ENCODE measurements around the gene EEFSEC.

The EEFSEC gene

GRCh38 chr3:128364291-128364690 is 211.0 kb downstream of the EEFSEC start:
- no peaks in the 10 kb centered on the region for H3K9me3 Mint-ChIP-seq
- peaks cover 9% of the 10 kb centered on the region for H3K36me3 Mint-ChIP-seq (ENCODE audit: low read depth)
- peaks cover 10% of the 10 kb centered on the region for H3K4me1 Mint-ChIP-seq
- TF ChIP-seq CTCF (IDR thresholded peaks at IDR 0.05; ENCODE audit: unreplicated experiment in 3 of 3) = no peak
- no peak overlapping the region for H3K27ac Mint-ChIP-seq
- peaks cover 3% of the 10 kb centered on the region for H3K27me3 Mint-ChIP-seq (ENCODE audit: low read depth)
- H3K4me3 Mint-ChIP-seq = no peak overlapping the region

GRCh38 chr3:128364808-128365360 is 211.6 kb downstream of the EEFSEC start:
- Mint-ChIP-seq H3K4me1 (peaks cover 14% of the 10 kb centered on the region), H3K36me3 (ENCODE audit: low read depth) (peaks cover 12% of the 10 kb centered on the region), H3K27me3 (ENCODE audit: low read depth) (peaks cover 3% of the 10 kb centered on the region), H3K9me3 (no peaks in the 10 kb centered on the region), H3K4me3 (no peak overlapping the region), H3K27ac (no peak overlapping the region)
- TF ChIP-seq CTCF (IDR thresholded peaks at IDR 0.05; ENCODE audit: unreplicated experiment in 3 of 3) = no peak

GRCh38 chr3:128366136-128366535 is 212.9 kb downstream of the EEFSEC start:
- peaks cover 3% of the 10 kb centered on the region for H3K27me3 Mint-ChIP-seq (ENCODE audit: low read depth)
- H3K4me3 Mint-ChIP-seq = no peak overlapping the region
- peaks cover 11% of the 10 kb centered on the region for H3K4me1 Mint-ChIP-seq
- H3K36me3 Mint-ChIP-seq (ENCODE audit: low read depth) = peaks cover 14% of the 10 kb centered on the region
- H3K9me3 Mint-ChIP-seq = no peaks in the 10 kb centered on the region
- no peak overlapping the region for H3K27ac Mint-ChIP-seq
- TF ChIP-seq CTCF (IDR thresholded peaks at IDR 0.05; ENCODE audit: unreplicated experiment in 3 of 3) = no peak

- peaks cover 3% of the 10 kb centered on the region for H3K27me3 Mint-ChIP-seq (ENCODE audit: low read depth)
- peaks cover 14% of the 10 kb centered on the region for H3K36me3 Mint-ChIP-seq (ENCODE audit: low read depth)
- no peak for TF ChIP-seq CTCF (IDR thresholded peaks at IDR 0.05; ENCODE audit: unreplicated experiment in 3 of 3)
- H3K4me3 Mint-ChIP-seq = no peak overlapping the region
- peaks cover 11% of the 10 kb centered on the region for H3K4me1 Mint-ChIP-seq
- H3K9me3 Mint-ChIP-seq = no peaks in the 10 kb centered on the region
- peak overlapping the region in 1 of 3 experiments; percentile 48 for H3K27ac Mint-ChIP-seq
Observed at GRCh38 chr3:128366652-128367051, 213.4 kb downstream of the EEFSEC start.

GRCh38 chr3:128367221-128367620 is 213.9 kb downstream of the EEFSEC start:
- Mint-ChIP-seq H3K36me3 (ENCODE audit: low read depth) (peaks cover 14% of the 10 kb centered on the region), H3K9me3 (no peaks in the 10 kb centered on the region), H3K4me3 (no peak overlapping the region), H3K4me1 (peaks cover 11% of the 10 kb centered on the region), H3K27me3 (ENCODE audit: low read depth) (peaks cover 3% of the 10 kb centered on the region), H3K27ac (no peak overlapping the region)
- TF ChIP-seq CTCF (IDR thresholded peaks at IDR 0.05; ENCODE audit: unreplicated experiment in 3 of 3) = no peak

- Mint-ChIP-seq H3K4me1 (peaks cover 11% of the 10 kb centered on the region), H3K9me3 (no peaks in the 10 kb centered on the region), H3K27me3 (ENCODE audit: low read depth) (peaks cover 3% of the 10 kb centered on the region), H3K4me3 (no peak overlapping the region), H3K27ac (no peak overlapping the region), H3K36me3 (ENCODE audit: low read depth) (peaks cover 16% of the 10 kb centered on the region)
- TF ChIP-seq CTCF (IDR thresholded peaks at IDR 0.05; ENCODE audit: unreplicated experiment in 3 of 3) = no peak
Observed at GRCh38 chr3:128367761-128368160, 214.5 kb downstream of the EEFSEC start.

Measured in nephron (organoid).